ENCODE data around the gene WDFY3.

- TF ChIP-seq POLR2A (IDR thresholded peaks at IDR 0.05) (no peak), EP300 (IDR thresholded peaks at IDR 0.05) (no peak)
These were observed 232.5 kb downstream of the WDFY3 start for GRCh38 chr4:84734037-84734436.

Measured in stomach (tissue), 4 donors.